IMR-90 (cell line): ENCODE results near the gene ROBO1. TPM values are rescaled to one million over a fixed set of nuclear protein-coding genes. Genes with fewer than 3 reads are reported as not detected.

ENCODE experiments used
- ATAC-seq: fragments of 200-7000 bp; cut with Tn5 transposase; 2 replicates; pipeline ENCODE4 v1.9.1; 2020; ENCODE audit warnings: low read depth, mild to moderate bottlenecking, moderate library complexity
- BruUV-seq: library from RNA; stranded (reverse); fragments of 400-500 nt; replicated peaks from 2 replicates; lab custom pipeline; 2021; lab: Mats Ljungman, UMichigan
- CTCF ChIA-PET: fragments of 300-600 bp; formaldehyde crosslinking; extraction: SDS; loops from one replicate; lab custom pipeline; 2021; ENCODE audit warnings: antibody characterized with exemption; lab: Yijun Ruan, JAX
- POLR2A ChIA-PET: fragments of 300-600 bp; sonication (Branson Sonifier 250); formaldehyde crosslinking; loops from one replicate; lab custom pipeline; 2022; ENCODE audit warnings: antibody characterized with exemption; ENCODE audit not compliant: unreplicated experiment; lab: Charles Lee
- DNase-seq: peaks from one replicate; pipeline ENCODE4 v3.0.0; 2013
- H2AFZ ChIP-seq: replicated peaks from 2 replicates; pipeline ENCODE3; 2013; ENCODE audit warnings: low read length, mild to moderate bottlenecking; ENCODE audit not compliant: poor library complexity
- H2AK5ac ChIP-seq: 2 replicates; pipeline ENCODE4 v1.6.1; 2013; ENCODE audit warnings: low read depth, low read length, inconsistent platforms
- H2AK9ac ChIP-seq: replicated peaks from 2 replicates; pipeline ENCODE3; 2013; ENCODE audit warnings: mild to moderate bottlenecking, low read depth, low read length, moderate library complexity; ENCODE audit not compliant: poor library complexity
- H2BK120ac ChIP-seq: 2 replicates; pipeline ENCODE4 v1.6.1; 2013; ENCODE audit warnings: low read depth, low read length, inconsistent platforms
- H2BK15ac ChIP-seq: 3 replicates; pipeline ENCODE4 v1.6.1; 2013; ENCODE audit warnings: low read depth, low read length, inconsistent platforms
- H2BK20ac ChIP-seq: 2 replicates; pipeline ENCODE4 v1.6.1; 2013; ENCODE audit warnings: low read depth, mild to moderate bottlenecking, inconsistent platforms, low read length, moderate library complexity
- H2BK5ac ChIP-seq: 2 replicates; pipeline ENCODE4 v1.6.1; 2013; ENCODE audit warnings: mild to moderate bottlenecking, low read depth, low read length, inconsistent platforms; ENCODE audit not compliant: poor library complexity, severe bottlenecking
- H3K14ac ChIP-seq: replicated peaks from 2 replicates; pipeline ENCODE4 v1.6.1; 2013; ENCODE audit warnings: low read depth, low read length, inconsistent platforms
- H3K18ac ChIP-seq: 2 replicates; pipeline ENCODE4 v1.6.1; 2013; ENCODE audit warnings: low read depth, low read length, control low read depth
- H3K23ac ChIP-seq: 2 replicates; pipeline ENCODE4 v1.6.1; 2013; ENCODE audit warnings: low read depth, low read length, inconsistent platforms
- H3K27ac ChIP-seq: 2 replicates; pipeline ENCODE4 v1.5.1; 2013; ENCODE audit warnings: mild to moderate bottlenecking, control low read depth, low read length; ENCODE audit not compliant: insufficient read depth
- H3K27me3 ChIP-seq: 2 replicates; pipeline ENCODE4 v1.6.1; 2013; ENCODE audit warnings: low read length; ENCODE audit not compliant: control insufficient read depth, insufficient read depth
- H3K36me3 ChIP-seq: 2 replicates; pipeline ENCODE4 v1.6.1; 2013; ENCODE audit warnings: low read length, mixed read lengths; ENCODE audit not compliant: control insufficient read depth, insufficient read depth
- H3K4ac ChIP-seq: 2 replicates; pipeline ENCODE4 v1.6.1; 2013; ENCODE audit warnings: low read depth, low read length, inconsistent platforms
- H3K4me1 ChIP-seq: 2 replicates; pipeline ENCODE4 v1.6.1; 2013; ENCODE audit warnings: low read length, mixed read lengths; ENCODE audit not compliant: control insufficient read depth, insufficient read depth
- H3K4me2 ChIP-seq: 2 replicates; pipeline ENCODE4 v1.6.1; 2013; ENCODE audit warnings: low read depth, mild to moderate bottlenecking, control low read depth, low read length, moderate library complexity
- H3K4me3 ChIP-seq: 2 replicates; pipeline ENCODE4 v1.5.1; 2013; ENCODE audit warnings: low read depth, mild to moderate bottlenecking, control low read depth, low read length, moderate library complexity; ENCODE audit not compliant: insufficient read depth
- H3K56ac ChIP-seq: 2 replicates; pipeline ENCODE4 v1.6.1; 2013; ENCODE audit warnings: low read length, inconsistent platforms; ENCODE audit not compliant: insufficient read depth; ENCODE audit errors: extremely low read depth
- H3K79me1 ChIP-seq, 2 experiments: 2 replicates each; pipeline ENCODE4 v1.6.1; 2013; ENCODE audit warnings: low read length in 2 of 2, inconsistent platforms in 1 of 2, low read depth in 1 of 2
- H3K9ac ChIP-seq: 2 replicates; pipeline ENCODE4 v1.6.1; 2013; ENCODE audit warnings: low read depth, low read length, control low read depth
- H3K9me1 ChIP-seq: 2 replicates; pipeline ENCODE4 v1.6.1; 2013; ENCODE audit warnings: low read length, inconsistent platforms; ENCODE audit not compliant: insufficient read depth
- H3K9me3 ChIP-seq: 2 replicates; pipeline ENCODE4 v1.6.1; 2013; ENCODE audit warnings: low read length; ENCODE audit not compliant: control insufficient read depth, insufficient read depth
- H4K20me1 ChIP-seq: 2 replicates; pipeline ENCODE4 v1.6.1; 2013; ENCODE audit warnings: low read length, inconsistent platforms; ENCODE audit not compliant: insufficient read depth
- H4K5ac ChIP-seq: 2 replicates; pipeline ENCODE4 v1.6.1; 2013; ENCODE audit warnings: mild to moderate bottlenecking, low read depth, low read length, control low read depth
- H4K8ac ChIP-seq, 2 experiments: 2 replicates each; pipeline ENCODE4 v1.6.1; 2013; ENCODE audit warnings: low read depth in 2 of 2, low read length in 2 of 2, control low read depth in 1 of 2, inconsistent platforms in 1 of 2
- H4K91ac ChIP-seq: 2 replicates; pipeline ENCODE4 v1.6.1; 2013; ENCODE audit warnings: low read depth, low read length, inconsistent platforms; ENCODE audit not compliant: insufficient read depth
- BHLHE40 ChIP-seq: fragments of 150-350 bp; IDR thresholded peaks from 2 replicates; pipeline ENCODE4 v1.6.1; 2016; ENCODE audit warnings: mild to moderate bottlenecking, low read depth, low read length
- CEBPB ChIP-seq: IDR thresholded peaks from 2 replicates; pipeline ENCODE4 v1.6.1; 2012; ENCODE audit warnings: low read depth, low read length, improper control_type of control experiment
- ELK1 ChIP-seq: fragments of 150-350 bp; IDR thresholded peaks from 2 replicates; pipeline ENCODE4 v1.6.1; 2016; ENCODE audit warnings: low read depth, mild to moderate bottlenecking, low read length, moderate library complexity, borderline replicate concordance
- FOS ChIP-seq: fragments of 150-350 bp; IDR thresholded peaks from 2 replicates; pipeline ENCODE4 v1.6.1; 2016; ENCODE audit warnings: low read depth, low read length
- MAFK ChIP-seq: IDR thresholded peaks from 2 replicates; pipeline ENCODE4 v1.6.1; 2012; ENCODE audit warnings: low read depth, low read length, improper control_type of control experiment
- MAZ ChIP-seq: IDR thresholded peaks from 2 replicates; pipeline ENCODE4 v1.6.1; 2012; ENCODE audit warnings: low read depth, mild to moderate bottlenecking, low read length, improper control_type of control experiment, moderate library complexity, borderline replicate concordance
- MXI1 ChIP-seq: IDR thresholded peaks from 2 replicates; pipeline ENCODE4 v1.6.1; 2012; ENCODE audit warnings: low read depth, mild to moderate bottlenecking, low read length, moderate library complexity, borderline replicate concordance
- NFE2L2 ChIP-seq: fragments of 150-350 bp; IDR thresholded peaks from 2 replicates; pipeline ENCODE4 v1.6.1; 2016; ENCODE audit warnings: low read depth, mild to moderate bottlenecking, low read length
- POLR2A ChIP-seq: IDR thresholded peaks from 2 replicates; pipeline ENCODE4 v1.6.1; 2012; ENCODE audit warnings: mild to moderate bottlenecking, low read depth, low read length
- RAD21 ChIP-seq: IDR thresholded peaks from 2 replicates; pipeline ENCODE4 v1.6.1; 2012; ENCODE audit warnings: low read length, improper control_type of control experiment
- RFX5 ChIP-seq: IDR thresholded peaks from 2 replicates; pipeline ENCODE4 v1.8.0; 2012; ENCODE audit warnings: low read depth, mild to moderate bottlenecking, low read length, moderate library complexity
- SMC3 ChIP-seq: fragments of 150-350 bp; IDR thresholded peaks from 2 replicates; pipeline ENCODE4 v1.6.1; 2016; ENCODE audit warnings: low read depth, mild to moderate bottlenecking, antibody characterized with exemption, low read length, moderate library complexity
- WGBS, 2 experiments: methylation state at CpG; one replicate each; pipeline versions ENCODE4 v1.1.5 to v1.1.7; 2013; ENCODE audit warnings: missing lambda C conversion rate in 2 of 2; ENCODE audit not compliant: insufficient read length in 1 of 2; ENCODE audit errors: extremely low coverage in 2 of 2; 5-methylcytosine and 5-hydroxymethylcytosine counted together
- dilution Hi-C: fragments of 300-500 bp; cut with HindIII; formaldehyde crosslinking; loops from one replicate; pipeline ENCODE4 v1.14.3; 2018; ENCODE audit warnings: low sequenced_read_pairs; ENCODE audit not compliant: unreplicated experiment
- in situ Hi-C: fragments of 300-500 bp; cut with MboI; formaldehyde crosslinking; loops from 3 replicates; pipeline ENCODE4 v1.14.3; 2019; ENCODE audit warnings: low sequenced_read_pairs, inconsistent platforms, mixed read lengths
- intact Hi-C: fragments of 100-400 bp; cut with micrococcal nuclease; formaldehyde crosslinking; loops from 2 replicates; pipeline ENCODE4 v1.10.0; 2022
- polyA plus RNA-seq, 3 experiments: library from polyadenylated mRNA; depleted of rRNA; stranded (reverse); fragments of >200 nt; gene quantifications; 2 replicates each; pipeline ENCODE4 v1.2.3, GENCODE V29; 2012; ENCODE audit warnings: low replicate concordance in 1 of 3
- total RNA-seq: library from RNA; depleted of rRNA; stranded (reverse); fragments of >200 nt; gene quantifications from 2 replicates; pipeline ENCODE4 v1.2.3, GENCODE V29; 2012

ROBO1 gene
- total and polyA plus RNA-seq, 2 of the 4 experiments (the other 2 are of a cell fraction), result 24.1 to 53.9 TPM

GRCh38 chr3:78875436-78875835, 892.4 kb downstream of the ROBO1 start:
- H3K4me3 ChIP-seq, result no peak overlapping the region
- no peak overlapping the region for H2BK15ac ChIP-seq
- no peak overlapping the region for H3K23ac ChIP-seq
- no peak overlapping the region for H4K8ac ChIP-seq
- H2AK9ac ChIP-seq, result no peak overlapping the region
- H4K91ac ChIP-seq, result no peak overlapping the region
- H4K5ac ChIP-seq, result no peak overlapping the region
- H2AFZ ChIP-seq, result no peak overlapping the region
- peaks cover 9% of the 10 kb centered on the region; the same call in 1 of the 2 replicates for H3K4me1 ChIP-seq
- no peak overlapping the region for H3K9ac ChIP-seq
- peak overlapping the region; percentile 65 for H2BK120ac ChIP-seq
- H4K20me1 ChIP-seq, result no peaks in the 10 kb centered on the region
- H3K36me3 ChIP-seq, result no peaks in the 10 kb centered on the region
- H2BK20ac ChIP-seq, result peak overlapping the region; percentile 45; the same call in 1 of the 2 replicates
- no TSS peak for BruUV-seq
- in situ Hi-C loops, result no loop called here
- DNase-seq (no peak), ATAC-seq (no peak)
- H3K27ac ChIP-seq, result no peak overlapping the region
- no peaks in the 10 kb centered on the region for H3K9me3 ChIP-seq
- no peak overlapping the region for H3K14ac ChIP-seq
- no peak overlapping the region for H2AK5ac ChIP-seq
- H3K79me1 ChIP-seq, result peaks cover 0 to 14% of the 10 kb centered on the region in 2 experiments; a peak in 2 of 4 replicates
- H3K4me2 ChIP-seq, result no peak overlapping the region
- H3K56ac ChIP-seq, result no peak overlapping the region
- WGBS, 2 experiments, result no CpG with 5 or more reads among the region's 4 CpGs
- no peaks in the 10 kb centered on the region for H3K27me3 ChIP-seq
- no peaks in the 10 kb centered on the region; the same call in 1 of the 2 replicates for H3K9me1 ChIP-seq
- POLR2A ChIA-PET, result no interaction called here
- TF ChIP-seq ELK1 (no peak), BHLHE40 (no peak), MAZ (no peak), SMC3 (no peak), MXI1 (no peak), RFX5 (no peak), POLR2A (no peak), FOS (no peak), RAD21 (no peak), MAFK (no peak), CEBPB (no peak), NFE2L2 (no peak)
- intact Hi-C loops, result loop anchor here (10.0 kb wide), 1 partner anchor 211 kb away; no protein-coding TSS in a partner anchor
- no peak overlapping the region for H3K4ac ChIP-seq
- CTCF ChIA-PET, result no interaction called here
- no peak overlapping the region for H2BK5ac ChIP-seq
- dilution Hi-C loops, result no loop called here
- no peak overlapping the region for H3K18ac ChIP-seq
